Neural cell (in vitro differentiated cells): ENCODE measurements around the gene YWHAG.

Source experiments
- CTCF ChIP-seq: fragments of 450-650 bp; IDR thresholded peaks from 2 replicates; pipeline ENCODE4 v1.5.1; 2014; ENCODE audit warnings: antibody characterized with exemption, mild to moderate bottlenecking, moderate library complexity; ENCODE audit not compliant: poor library complexity, severe bottlenecking
- EZH2 ChIP-seq: fragments of 200-600, 300-800 bp; shearing (Covaris generic), sonication (generic); IDR thresholded peaks from 2 replicates; pipeline ENCODE4 v1.6.1; 2014; ENCODE audit warnings: antibody characterized with exemption, low read length, borderline replicate concordance, mild to moderate bottlenecking; ENCODE audit not compliant: insufficient read depth, poor library complexity, severe bottlenecking
- POLR2AphosphoS5 ChIP-seq: IDR thresholded peaks from 2 replicates; pipeline ENCODE4 v1.6.1; 2012
- RAD21 ChIP-seq: fragments of 450-650 bp; conservative IDR thresholded peaks from 2 replicates; pipeline ENCODE4 v1.6.1; 2014; ENCODE audit warnings: antibody characterized with exemption, mild to moderate bottlenecking, moderate library complexity
- REST ChIP-seq: IDR thresholded peaks from 2 replicates; pipeline ENCODE4 v1.6.1; 2012; ENCODE audit warnings: borderline replicate concordance

GRCh38 chr7:76386691-76387260 lies 28.0 kb upstream of the YWHAG start:
- TF ChIP-seq REST (no peak), CTCF (no peak), POLR2AphosphoS5 (no peak), EZH2 (no peak), RAD21 (no peak)
